HAP-1 (cell line): ENCODE data around the gene TUBA1A.
"Not testable (repeated sequence)": the region's sequence is repeated elsewhere in the genome, so short reads cannot be mapped to it uniquely, and the experiment has no call there.

Experiments used
- DNase-seq, 2 experiments: peaks; one replicate each; pipeline ENCODE4 v3.0.0-alpha.2; 2016 to 2020; ENCODE audit warnings: low spot score in 2 of 2
- H3K27me3 ChIP-seq: fragments of 250-450 bp; sonication (Bioruptor Pico); 2 replicates; pipeline ENCODE4 v1.5.1; 2020; ENCODE audit warnings: low read depth, mild to moderate bottlenecking, moderate library complexity
- H3K36me3 ChIP-seq: fragments of 250-450 bp; sonication (Bioruptor Pico); replicated peaks from 2 replicates; pipeline ENCODE4 v1.5.1; 2020; ENCODE audit warnings: mild to moderate bottlenecking
- H3K4me1 ChIP-seq: fragments of 250-450 bp; sonication (Bioruptor Pico); 2 replicates; pipeline ENCODE4 v1.5.1; 2020; ENCODE audit warnings: mild to moderate bottlenecking
- H3K4me3 ChIP-seq: fragments of 250-450 bp; sonication (Bioruptor Pico); 2 replicates; pipeline ENCODE4 v1.5.1; 2020; ENCODE audit warnings: mild to moderate bottlenecking, moderate library complexity
- H3K9me3 ChIP-seq: fragments of 250-450 bp; sonication (Bioruptor Pico); 2 replicates; pipeline ENCODE4 v1.5.1; 2020; ENCODE audit warnings: mild to moderate bottlenecking, moderate library complexity
- in situ Hi-C: fragments of 300-500 bp; cut with MboI; formaldehyde crosslinking; loops from 3 replicates; pipeline ENCODE4 v1.14.3; 2020; ENCODE audit warnings: low sequenced_read_pairs, inconsistent platforms, mixed read lengths

The TUBA1A gene

GRCh38 chr12:49154221-49154620 lies 34.7 kb downstream of the TUBA1A start:
- no peaks in the 10 kb centered on the region for H3K36me3 ChIP-seq
- no peaks in the 10 kb centered on the region for H3K9me3 ChIP-seq
- no peak for DNase-seq
- no peak overlapping the region for H3K4me3 ChIP-seq
- no peaks in the 10 kb centered on the region for H3K27me3 ChIP-seq
- H3K4me1 ChIP-seq, result no peaks in the 10 kb centered on the region
- in situ Hi-C loops, result no loop called here

GRCh38 chr12:49147384-49147783 lies 41.5 kb downstream of the TUBA1A start:
- Histone ChIP-seq H3K4me1 (no peaks in the 10 kb centered on the region), H3K36me3 (no peaks in the 10 kb centered on the region), H3K4me3 (no peak overlapping the region), H3K9me3 (no peaks in the 10 kb centered on the region), H3K27me3 (no peaks in the 10 kb centered on the region)
- in situ Hi-C loops, result no loop called here
- DNase-seq, result no peak

GRCh38 chr12:49146406-49146805 lies 42.5 kb downstream of the TUBA1A start:
- no peak for DNase-seq
- H3K9me3 ChIP-seq, result no peaks in the 10 kb centered on the region
- no peaks in the 10 kb centered on the region for H3K27me3 ChIP-seq
- H3K36me3 ChIP-seq, result no peaks in the 10 kb centered on the region
- in situ Hi-C loops, result no loop called here
- no peaks in the 10 kb centered on the region for H3K4me1 ChIP-seq
- H3K4me3 ChIP-seq, result no peak overlapping the region

DNA sequence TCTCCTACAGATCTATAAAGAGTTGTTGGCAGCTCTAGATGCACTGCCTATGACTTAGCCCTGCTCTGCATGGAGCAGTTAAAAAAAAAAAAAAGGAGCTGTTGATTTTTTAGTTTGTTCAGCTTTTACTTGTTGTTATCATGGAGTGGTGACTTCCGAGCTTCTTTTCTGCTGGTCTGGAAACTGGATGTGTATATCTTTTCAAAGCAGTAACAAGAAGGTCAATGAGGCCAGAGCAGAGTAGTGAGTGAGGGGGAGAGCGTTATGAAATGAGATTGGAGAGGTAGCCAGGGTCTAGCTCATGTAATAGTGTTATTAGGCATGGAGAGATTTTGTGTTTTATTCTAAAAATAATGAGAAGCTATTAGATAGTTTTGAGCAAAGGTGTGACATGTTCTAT lies 44.5 kb downstream of the TUBA1A start:
- no peak for DNase-seq
- Histone ChIP-seq H3K9me3 (no peaks in the 10 kb centered on the region), H3K27me3 (no peaks in the 10 kb centered on the region), H3K36me3 (no peaks in the 10 kb centered on the region), H3K4me3 (no peak overlapping the region), H3K4me1 (no peaks in the 10 kb centered on the region)
- in situ Hi-C loops, result no loop called here

DNA sequence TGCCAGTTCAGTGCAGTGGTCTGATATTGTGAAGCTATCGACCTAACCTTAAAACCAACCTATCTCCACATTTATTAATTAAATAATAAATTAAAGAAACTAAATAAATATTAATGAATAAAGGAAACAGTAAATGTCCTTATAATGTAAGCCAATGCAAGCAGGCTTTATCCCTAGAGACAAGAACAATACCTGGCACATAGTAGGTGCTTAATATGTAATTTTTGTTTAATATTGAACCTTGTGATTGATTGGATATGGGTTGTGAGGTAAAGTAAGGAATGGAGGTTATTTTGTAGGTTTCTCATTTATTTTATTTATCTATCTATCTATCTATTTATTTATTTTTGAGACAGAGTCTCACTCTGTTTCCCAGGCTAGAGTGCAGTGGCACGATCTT lies 49.9 kb downstream of the TUBA1A start:
- H3K4me1 ChIP-seq, result peaks cover 5% of the 10 kb centered on the region
- DNase-seq, result no peak
- H3K27me3 ChIP-seq, result no peaks in the 10 kb centered on the region
- in situ Hi-C loops, result loop anchor here (10.0 kb wide), 1 partner anchor 96 kb away; no protein-coding TSS in a partner anchor
- no peaks in the 10 kb centered on the region for H3K9me3 ChIP-seq
- H3K36me3 ChIP-seq, result no peaks in the 10 kb centered on the region
- no peak overlapping the region for H3K4me3 ChIP-seq

GRCh38 chr12:49138587-49138986 lies 50.3 kb downstream of the TUBA1A start:
- H3K4me3 ChIP-seq, result no peak overlapping the region
- H3K36me3 ChIP-seq, result no peaks in the 10 kb centered on the region
- H3K4me1 ChIP-seq, result peaks cover 7% of the 10 kb centered on the region
- DNase-seq, result peak; percentile 64 to 70
- H3K9me3 ChIP-seq, result no peaks in the 10 kb centered on the region
- no peaks in the 10 kb centered on the region for H3K27me3 ChIP-seq
- in situ Hi-C loops, result loop anchor here (10.0 kb wide), 1 partner anchor 96 kb away; no protein-coding TSS in a partner anchor

DNA sequence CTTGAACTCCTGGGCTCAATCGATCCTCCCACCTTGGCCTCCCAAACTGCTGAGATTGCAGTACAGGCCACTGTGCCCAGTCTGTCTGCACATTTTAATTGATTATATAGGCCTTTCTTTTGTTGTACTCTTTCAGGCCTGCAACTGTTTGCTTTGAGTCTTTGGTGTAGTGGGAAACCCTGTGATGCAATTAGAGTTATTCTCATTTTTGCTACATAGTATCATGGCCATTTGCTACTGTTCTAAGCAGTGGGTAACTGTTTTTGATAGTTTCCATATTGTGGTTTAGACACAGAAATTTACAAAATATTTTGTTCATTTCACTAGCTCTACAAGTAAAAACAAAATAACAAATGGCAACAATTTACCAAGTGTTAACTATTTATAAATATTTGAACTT lies 51.4 kb downstream of the TUBA1A start:
- Histone ChIP-seq H3K9me3 (no peaks in the 10 kb centered on the region), H3K36me3 (no peaks in the 10 kb centered on the region), H3K4me3 (no peak overlapping the region), H3K27me3 (no peaks in the 10 kb centered on the region), H3K4me1 (peaks cover 17% of the 10 kb centered on the region)
- in situ Hi-C loops, result loop anchor here (10.0 kb wide), 1 partner anchor 97 kb away; no protein-coding TSS in a partner anchor
- no peak for DNase-seq

- DNase-seq, H3K9me3 ChIP-seq, H3K4me3 ChIP-seq, H3K36me3 ChIP-seq, H3K27me3 ChIP-seq: not testable (repeated sequence)
- peaks cover 17% of the 10 kb centered on the region for H3K4me1 ChIP-seq
- in situ Hi-C loops, result loop anchor here (10.0 kb wide), 1 partner anchor 98 kb away; no protein-coding TSS in a partner anchor
Measured at GRCh38 chr12:49136997-49137396, 51.9 kb downstream of the TUBA1A start.
